ENCODE measurements around the gene PROCA1.

Gene PROCA1

DNA sequence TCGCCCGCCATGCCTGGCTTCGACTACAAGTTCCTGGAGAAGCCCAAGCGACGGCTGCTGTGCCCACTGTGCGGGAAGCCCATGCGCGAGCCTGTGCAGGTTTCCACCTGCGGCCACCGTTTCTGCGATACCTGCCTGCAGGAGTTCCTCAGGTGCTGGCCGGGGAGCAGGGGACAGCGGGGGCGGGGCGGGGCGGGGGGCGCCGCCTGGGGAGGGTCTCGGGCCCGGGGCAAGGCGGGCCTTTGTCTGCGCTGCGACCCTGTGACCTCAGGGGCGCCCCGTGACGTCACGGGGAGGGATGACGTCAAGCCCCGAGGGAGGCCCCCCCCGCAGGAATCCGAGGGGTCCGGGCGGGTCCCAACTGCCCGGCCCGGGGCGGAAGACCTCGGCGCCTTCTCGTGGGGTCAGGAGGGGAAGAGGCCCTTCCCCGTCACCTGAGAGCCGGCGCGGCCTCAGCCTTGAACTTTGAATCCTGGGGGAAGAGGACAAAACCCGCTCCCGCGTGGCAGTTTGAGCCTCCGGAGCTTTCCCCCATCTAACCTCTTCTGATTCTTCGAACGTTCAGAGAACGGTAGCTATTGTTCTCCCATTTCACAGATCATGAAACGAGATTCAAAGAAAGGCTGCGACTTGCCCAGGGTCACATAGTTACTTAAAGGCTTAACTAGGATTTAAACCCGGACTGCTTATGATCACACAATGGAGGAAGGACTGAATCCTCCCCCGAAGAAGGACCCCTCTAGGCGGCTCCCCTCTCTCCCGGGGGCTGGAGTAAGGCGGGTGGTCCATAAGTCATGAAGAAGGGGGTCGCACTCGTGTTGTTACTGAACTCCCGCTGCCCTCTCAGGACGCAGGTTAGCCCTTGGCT lies 32.6 kb upstream of the PROCA1 start:
- Histone ChIP-seq H3K4me3 (ENCODE audit: low read depth, low read length) (peak overlapping the region; percentile 87), H3K36me3 (peaks cover 53% of the 10 kb centered on the region), H3K27ac (peak overlapping the region; percentile 93), H3K27me3 (ENCODE audit: insufficient read depth, low read depth, severe bottlenecking) (no peaks in the 10 kb centered on the region), H3K9me3 (ENCODE audit: severe bottlenecking) (no peaks in the 10 kb centered on the region)
- peak; percentile 50 for DNase-seq
- TF ChIP-seq CTCF (IDR thresholded peaks at IDR 0.05; ENCODE audit: low read depth, low read length): no peak

DNA sequence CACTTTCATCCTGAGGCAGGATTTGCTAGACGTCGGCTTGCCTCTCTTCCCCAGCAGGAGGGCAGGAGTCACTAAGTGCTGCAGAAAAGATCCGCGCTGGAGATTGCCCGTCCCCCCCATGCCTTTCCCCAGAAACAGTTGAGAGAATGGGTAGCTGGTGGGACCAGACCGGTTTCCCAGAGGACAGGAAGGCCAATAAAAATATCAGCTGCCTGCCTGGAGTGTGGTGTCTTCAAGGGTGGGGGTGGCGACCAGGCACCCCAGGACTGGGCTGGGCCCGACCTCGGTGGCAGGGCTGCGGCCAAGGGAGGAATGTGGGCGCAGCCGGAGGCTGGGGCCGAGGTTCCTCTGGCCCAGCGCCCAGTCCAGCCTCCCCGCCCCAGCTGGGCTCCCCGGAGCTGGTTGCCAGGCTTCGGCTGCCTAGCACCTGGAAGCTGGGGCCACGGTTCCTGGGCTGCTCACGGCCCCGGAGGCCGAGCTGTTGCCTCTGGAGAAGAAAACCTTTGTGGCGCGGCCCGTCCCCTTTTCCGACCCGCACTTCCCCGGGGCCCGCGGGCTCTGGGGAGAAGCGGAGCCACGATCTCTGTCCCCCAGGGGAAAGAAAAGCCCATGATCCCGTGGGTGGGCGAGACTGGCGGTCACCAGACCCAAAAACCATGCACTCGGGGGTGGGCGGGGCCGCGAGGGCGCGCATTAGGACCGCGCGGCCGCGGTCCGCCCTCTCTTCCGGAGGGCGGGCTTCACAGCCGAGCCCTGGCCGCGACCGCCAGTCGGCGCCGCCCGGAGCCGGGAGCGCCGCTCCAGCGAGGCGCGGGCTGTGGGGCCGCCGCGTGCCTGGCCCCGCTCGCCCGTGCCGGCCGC lies 31.8 kb upstream of the PROCA1 start, which contains the start of gene TRAF4:
Gene TRAF4, plus strand, starts transcription at position 769 of the 861 bp plus-strand sequence. CDS start 102 bp downstream, outside the sequence.
- 0 out of 2 replicates have a peak, but pooled peaks have one; percentile 15 for TF ChIP-seq CTCF (IDR thresholded peaks at IDR 0.05; ENCODE audit: low read depth, low read length)
- peak; percentile 81 for DNase-seq
- H3K4me3 ChIP-seq (ENCODE audit: low read depth, low read length): peak within 1 kb of the TSS; percentile 87
- H3K9me3 ChIP-seq (ENCODE audit: severe bottlenecking): no peaks in the 10 kb centered on the region
- H3K36me3 ChIP-seq: peaks cover 48% of the 10 kb centered on the region
- H3K27ac ChIP-seq: peak within 1 kb of the TSS; percentile 93
- H3K27me3 ChIP-seq (ENCODE audit: insufficient read depth, low read depth, severe bottlenecking): no peaks in the 10 kb centered on the region

DNA sequence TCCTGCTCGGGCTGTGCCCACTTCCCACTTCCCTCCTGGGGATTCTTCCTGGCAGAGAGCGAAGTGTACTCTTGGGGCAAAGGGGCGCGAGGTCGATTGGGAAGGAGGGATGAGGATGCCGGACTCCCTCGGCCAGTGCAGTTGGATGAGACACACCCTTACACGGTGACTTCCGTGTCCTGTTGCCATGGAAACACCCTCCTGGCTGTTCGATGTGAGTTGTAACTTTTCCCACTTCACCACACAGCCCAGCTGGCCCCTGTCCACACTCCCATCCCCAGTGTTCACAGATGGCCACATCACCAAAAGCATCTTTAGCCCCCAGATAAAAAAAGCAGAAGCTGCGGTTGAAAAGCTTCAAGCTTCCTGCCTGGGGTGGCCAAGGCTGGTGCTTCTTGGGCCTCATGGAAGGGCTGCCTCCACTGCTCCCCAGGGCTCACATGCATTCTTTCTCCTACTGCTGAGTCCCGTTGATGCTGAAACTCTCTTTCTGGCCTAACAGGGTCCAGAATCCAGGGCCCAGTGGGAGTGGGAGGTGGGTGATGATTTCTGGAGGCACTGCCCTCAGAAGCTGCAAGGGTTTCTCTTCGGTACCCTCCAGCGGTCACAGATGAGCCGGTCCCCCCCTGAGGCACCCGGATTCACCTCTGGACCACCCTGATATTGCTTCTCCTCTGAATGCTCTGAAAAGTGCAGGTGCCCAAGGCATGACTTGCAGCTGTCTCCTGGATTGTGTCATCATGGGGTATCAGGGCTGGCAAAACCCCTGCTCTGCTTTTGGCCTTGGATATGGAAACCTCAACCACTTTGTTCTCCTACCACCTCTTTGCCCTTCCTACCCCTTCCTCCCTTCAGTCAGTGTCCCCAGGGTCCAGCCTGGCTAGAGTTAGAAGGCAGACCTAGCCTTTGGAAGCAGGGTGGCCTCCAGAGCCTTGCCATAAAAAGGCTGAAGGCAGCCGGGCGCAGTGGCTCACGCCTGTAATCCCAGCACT lies 30.0 kb upstream of the PROCA1 start:
- no peak overlapping the region for H3K4me3 ChIP-seq (ENCODE audit: low read depth, low read length)
- peak overlapping the region; percentile 93 for H3K27ac ChIP-seq
- peaks cover 32% of the 10 kb centered on the region for H3K36me3 ChIP-seq
- TF ChIP-seq CTCF (IDR thresholded peaks at IDR 0.05; ENCODE audit: low read depth, low read length): no peak
- DNase-seq: no peak
- peaks cover 3% of the 10 kb centered on the region for H3K9me3 ChIP-seq (ENCODE audit: severe bottlenecking)
- no peaks in the 10 kb centered on the region for H3K27me3 ChIP-seq (ENCODE audit: insufficient read depth, low read depth, severe bottlenecking)

DNA sequence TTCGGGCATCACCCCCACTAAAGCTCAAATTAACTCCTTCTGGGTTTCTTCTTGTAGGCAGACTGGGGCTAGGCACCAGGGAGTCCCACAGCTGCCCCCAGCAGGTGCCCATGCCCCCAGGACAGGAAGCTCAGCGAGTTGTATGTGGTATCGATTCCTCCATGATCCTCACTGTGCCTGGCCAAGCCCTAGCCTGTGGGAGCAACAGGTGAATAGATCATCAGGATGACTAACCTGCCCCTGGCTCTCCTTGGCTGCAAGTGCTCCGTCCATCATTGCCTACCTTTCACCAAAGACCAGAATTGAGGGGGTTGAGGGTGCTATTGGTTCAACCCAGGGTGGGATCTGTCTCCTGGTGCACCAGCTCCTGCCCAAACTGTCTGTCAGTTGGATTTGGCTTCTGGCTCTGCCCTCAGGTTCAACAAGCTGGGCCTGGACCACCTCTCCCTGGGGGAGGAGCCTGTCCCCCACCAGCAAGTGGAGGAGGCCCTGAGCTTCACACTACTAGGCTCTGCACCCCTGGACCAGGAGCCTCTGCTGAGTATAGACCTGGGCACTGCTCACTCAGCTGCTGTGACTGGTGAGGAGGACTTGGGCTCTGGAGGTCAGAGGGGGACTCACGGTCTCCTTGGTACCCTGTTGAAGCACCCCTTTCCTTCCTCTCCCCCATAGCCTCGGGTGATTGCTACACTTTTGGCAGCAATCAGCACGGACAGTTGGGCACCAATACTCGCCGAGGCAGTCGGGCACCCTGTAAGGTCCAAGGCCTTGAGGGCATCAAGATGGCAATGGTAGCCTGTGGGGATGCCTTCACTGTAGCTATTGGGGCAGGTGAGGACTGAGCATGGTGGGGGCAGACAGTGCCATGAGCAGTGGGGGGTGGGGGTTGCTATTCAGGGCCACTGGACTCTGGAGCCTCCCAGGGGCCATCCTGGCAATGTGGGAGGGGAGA lies 29.0 kb upstream of the PROCA1 start:
- Histone ChIP-seq H3K27ac (no peak overlapping the region), H3K27me3 (ENCODE audit: insufficient read depth, low read depth, severe bottlenecking) (no peaks in the 10 kb centered on the region), H3K36me3 (peaks cover 22% of the 10 kb centered on the region), H3K4me3 (ENCODE audit: low read depth, low read length) (no peak overlapping the region), H3K9me3 (ENCODE audit: severe bottlenecking) (peaks cover 3% of the 10 kb centered on the region)
- no peak for DNase-seq
- TF ChIP-seq CTCF (IDR thresholded peaks at IDR 0.05; ENCODE audit: low read depth, low read length): no peak

All from WERI-Rb-1 (cell line).